ENCODE measurements around the gene PIKFYVE.
"Not testable (repeated sequence)": the region's sequence is repeated elsewhere in the genome, so short reads cannot be mapped to it uniquely, and the experiment has no call there.

Gene PIKFYVE

GRCh38 chr2:208386541-208386940 is 120.5 kb downstream of the PIKFYVE start:
- Mint-ChIP-seq H3K4me3 (no peak overlapping the region), H3K36me3 (no peaks in the 10 kb centered on the region), H3K27me3 (peaks cover 7% of the 10 kb centered on the region), H3K27ac (no peak overlapping the region), H3K9me3 (no peaks in the 10 kb centered on the region), H3K4me1 (no peaks in the 10 kb centered on the region)

- Mint-ChIP-seq H3K4me3 (no peak overlapping the region), H3K4me1 (no peaks in the 10 kb centered on the region), H3K27me3 (peaks cover 2% of the 10 kb centered on the region), H3K36me3 (peaks cover 1% of the 10 kb centered on the region), H3K27ac (no peak overlapping the region), H3K9me3 (no peaks in the 10 kb centered on the region)
These were observed 123.9 kb downstream of the PIKFYVE start for GRCh38 chr2:208389940-208390339.

- H3K4me3 Mint-ChIP-seq = no peak overlapping the region
- no peaks in the 10 kb centered on the region for H3K9me3 Mint-ChIP-seq
- H3K36me3 Mint-ChIP-seq = peaks cover 1% of the 10 kb centered on the region
- no peaks in the 10 kb centered on the region for H3K4me1 Mint-ChIP-seq
- H3K27ac Mint-ChIP-seq = no peak overlapping the region
- peaks cover 2% of the 10 kb centered on the region for H3K27me3 Mint-ChIP-seq
These were observed 126.2 kb downstream of the PIKFYVE start for GRCh38 chr2:208392300-208392699.

DNA sequence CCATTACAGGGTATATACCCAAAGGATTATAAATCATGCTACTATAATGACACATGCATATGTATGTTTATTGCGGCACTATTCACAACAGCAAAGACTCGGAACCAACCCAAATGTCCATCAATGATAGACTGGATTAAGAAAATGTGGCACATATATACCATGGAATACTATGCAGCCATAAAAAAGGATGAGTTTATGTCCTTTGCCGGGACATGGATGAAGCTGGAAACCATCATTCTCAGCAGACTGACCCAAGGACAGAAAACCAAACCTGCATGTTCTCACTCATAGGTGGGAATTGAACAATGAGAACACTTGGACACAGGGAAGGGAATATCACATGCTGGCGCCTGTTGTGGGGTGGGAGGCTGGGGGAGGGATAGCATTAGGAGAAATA is 130.7 kb downstream of the PIKFYVE start:
- H3K9me3 Mint-ChIP-seq, H3K27ac Mint-ChIP-seq, H3K4me3 Mint-ChIP-seq, H3K36me3 Mint-ChIP-seq, H3K4me1 Mint-ChIP-seq: not testable (repeated sequence)
- peaks cover 13% of the 10 kb centered on the region for H3K27me3 Mint-ChIP-seq

- H3K27ac Mint-ChIP-seq = no peak overlapping the region
These were observed 133.1 kb downstream of the PIKFYVE start for GRCh38 chr2:208399201-208399600.

GRCh38 chr2:208406474-208407451 is 140.7 kb downstream of the PIKFYVE start, which contains the start of gene PTH2R:
PTH2R (plus strand) TSS chr2:208406792; CDS start chr2:208407044, 252 bp downstream.
- no peaks in the 10 kb centered on the region for H3K9me3 Mint-ChIP-seq
- H3K36me3 Mint-ChIP-seq = no peaks in the 10 kb centered on the region
- peak within 1 kb of the TSS; percentile 37 for H3K4me3 Mint-ChIP-seq
- H3K27me3 Mint-ChIP-seq = peaks cover 46% of the 10 kb centered on the region
- peaks cover 4% of the 10 kb centered on the region for H3K4me1 Mint-ChIP-seq
- H3K27ac Mint-ChIP-seq = no peak within 1 kb of the TSS

More at GRCh38 chr2:208399201-208399600, 133.1 kb downstream of the PIKFYVE start:
- H3K27me3 Mint-ChIP-seq = peaks cover 22% of the 10 kb centered on the region
- H3K9me3 Mint-ChIP-seq = no peaks in the 10 kb centered on the region
- no peaks in the 10 kb centered on the region for H3K4me1 Mint-ChIP-seq
- no peaks in the 10 kb centered on the region for H3K36me3 Mint-ChIP-seq
- H3K4me3 Mint-ChIP-seq = no peak overlapping the region

DNA sequence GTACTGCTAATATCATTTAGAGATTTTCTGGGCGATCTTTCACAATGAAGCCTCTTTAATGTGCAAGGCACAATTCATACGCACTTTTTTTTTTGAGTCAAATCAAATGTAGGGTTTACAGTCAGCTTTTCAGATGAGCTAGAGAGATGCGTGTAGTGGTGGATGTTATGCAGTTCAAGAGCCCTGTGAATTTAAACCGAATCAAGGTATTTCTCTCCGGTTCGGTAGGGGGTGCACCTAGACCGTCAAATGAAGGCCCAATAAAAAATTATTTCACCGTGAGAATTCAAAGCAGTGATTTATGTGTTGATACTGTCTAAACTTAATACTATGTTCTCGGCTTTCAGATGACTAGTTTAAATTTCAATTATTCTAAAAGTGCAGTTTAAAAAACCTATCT is 141.6 kb downstream of the PIKFYVE start:
- Mint-ChIP-seq H3K9me3 (no peaks in the 10 kb centered on the region), H3K27ac (no peak overlapping the region), H3K4me3 (no peak overlapping the region), H3K4me1 (peaks cover 4% of the 10 kb centered on the region), H3K36me3 (no peaks in the 10 kb centered on the region), H3K27me3 (peaks cover 43% of the 10 kb centered on the region)

Measured in activated naive CD4-positive, alpha-beta T cell treated with anti-CD3 and anti-CD28 coated beads, Interleukin-2, amount 50 U/mL, for 24 hours (primary cell).